GM21381 (cell line): ENCODE data around the gene OVOL2.
"Not testable (repeated sequence)": the region's sequence is repeated elsewhere in the genome, so short reads cannot be mapped to it uniquely, and the experiment has no call there.

Source experiments
- ATAC-seq: cut with Tn5 transposase; IDR thresholded peaks from one replicate; pipeline ENCODE4 v1.9.1; 2021; ENCODE audit warnings: mild to moderate bottlenecking, moderate library complexity; ENCODE audit not compliant: unreplicated experiment

The OVOL2 gene

DNA sequence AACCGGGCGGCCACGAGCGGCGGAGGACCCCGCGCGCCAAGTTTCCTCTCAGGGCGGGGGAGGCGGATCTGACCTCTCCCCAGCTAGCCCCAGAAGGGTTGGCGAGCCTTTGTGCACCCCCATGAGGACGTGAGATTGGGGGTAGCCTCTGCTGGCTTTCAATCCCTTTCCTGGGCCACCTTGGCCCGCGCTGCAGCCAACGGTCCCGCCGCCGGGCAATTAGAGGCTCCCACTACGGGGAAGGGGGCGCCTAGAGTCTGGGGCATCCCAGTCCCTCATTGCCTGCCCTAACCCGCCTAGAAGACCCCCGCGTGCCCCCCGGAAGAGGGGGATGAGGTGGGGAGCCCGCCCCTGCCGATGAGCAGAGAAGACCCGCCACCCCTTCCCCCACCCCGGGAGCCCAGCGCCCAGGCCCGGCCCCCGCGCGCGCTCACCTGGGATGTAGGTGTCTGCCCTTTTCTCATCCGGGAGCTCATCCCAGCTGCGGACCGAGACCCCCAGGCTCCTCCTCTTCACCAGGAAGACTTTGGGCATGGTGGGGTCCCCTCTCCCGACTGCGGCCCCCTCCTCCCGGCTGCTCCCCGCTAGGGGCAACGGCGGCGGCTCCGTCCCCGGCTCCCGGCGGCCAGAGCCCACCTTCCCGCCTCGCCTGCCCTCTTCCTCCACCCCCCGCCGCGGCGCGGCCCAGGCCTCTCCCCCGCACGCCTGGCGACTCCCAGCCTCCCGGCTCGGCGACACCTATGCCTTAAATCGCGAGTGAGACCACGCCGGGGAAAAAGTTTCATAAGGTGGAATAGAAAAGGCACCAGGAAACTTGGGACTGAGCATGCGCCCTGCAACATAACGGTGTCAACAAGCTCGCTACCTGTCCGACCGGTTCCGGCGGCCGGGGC, at the start of gene OVOL2:
Gene OVOL2, minus strand, starts transcription at position 816 of the 893 bp plus-strand sequence. Its CDS starts 282 bp downstream, at position 534.
- no peak for ATAC-seq

DNA sequence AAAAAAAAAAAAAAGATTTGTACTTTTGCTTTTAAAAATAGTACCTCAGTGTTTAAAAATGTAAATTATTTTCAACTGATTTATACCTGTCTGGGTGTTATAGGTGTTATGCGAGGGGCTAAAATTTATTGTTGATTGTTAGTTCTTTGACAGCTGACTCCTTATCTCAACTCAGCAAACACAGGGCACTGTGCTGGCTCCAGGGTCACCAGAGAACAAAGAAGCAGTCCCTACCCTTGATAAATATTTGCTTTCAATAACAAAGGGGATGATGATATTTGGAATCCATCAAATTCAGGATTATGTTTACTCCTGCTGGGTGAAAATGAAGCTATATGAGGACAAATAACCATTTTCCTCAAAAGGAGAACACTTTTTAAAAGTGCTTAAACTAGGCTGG, 45.8 kb upstream of the OVOL2 start:
- ATAC-seq = no peak

- no peak for ATAC-seq
Observed at GRCh38 chr20:18101125-18101810, 43.6 kb upstream of the OVOL2 start.

DNA sequence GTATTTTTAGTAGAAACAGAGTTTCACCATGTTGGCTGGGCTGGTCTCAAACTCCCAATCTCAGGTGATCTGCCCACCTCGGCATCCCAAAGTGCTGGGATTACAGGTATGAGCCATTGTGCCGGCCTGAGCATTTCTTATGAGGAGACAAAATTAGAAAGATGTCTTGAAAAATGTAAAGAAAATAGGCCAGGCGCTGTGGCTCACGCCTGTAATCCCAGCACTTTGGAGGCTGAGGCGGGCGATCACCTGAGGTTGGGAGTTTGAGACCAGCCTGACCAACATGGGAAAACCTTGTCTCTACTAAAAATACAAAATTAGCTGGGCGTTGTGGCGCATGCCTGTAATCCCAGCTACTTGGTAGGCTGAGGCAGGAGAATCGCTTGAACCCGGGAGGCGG, 42.9 kb upstream of the OVOL2 start:
- ATAC-seq = not testable (repeated sequence)

DNA sequence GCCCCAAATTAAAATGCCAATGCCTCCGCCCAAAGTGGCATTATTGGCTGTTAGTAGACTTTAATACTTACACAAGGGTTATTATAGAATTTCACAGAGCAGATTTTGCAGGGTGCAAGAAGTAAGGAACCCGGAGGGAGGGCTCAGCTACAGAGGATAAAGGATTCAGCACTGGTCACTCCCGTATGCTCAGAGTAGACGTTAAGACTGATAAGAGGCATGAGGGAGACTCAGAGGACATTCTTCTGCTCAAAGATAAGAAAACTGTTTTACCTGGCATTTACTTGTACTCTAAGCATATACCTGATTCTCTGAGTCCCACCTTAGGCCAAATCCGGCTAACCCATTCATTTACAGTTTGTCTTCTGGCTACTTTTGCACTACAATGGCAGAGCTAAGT, 36.5 kb upstream of the OVOL2 start:
- ATAC-seq = no peak

DNA sequence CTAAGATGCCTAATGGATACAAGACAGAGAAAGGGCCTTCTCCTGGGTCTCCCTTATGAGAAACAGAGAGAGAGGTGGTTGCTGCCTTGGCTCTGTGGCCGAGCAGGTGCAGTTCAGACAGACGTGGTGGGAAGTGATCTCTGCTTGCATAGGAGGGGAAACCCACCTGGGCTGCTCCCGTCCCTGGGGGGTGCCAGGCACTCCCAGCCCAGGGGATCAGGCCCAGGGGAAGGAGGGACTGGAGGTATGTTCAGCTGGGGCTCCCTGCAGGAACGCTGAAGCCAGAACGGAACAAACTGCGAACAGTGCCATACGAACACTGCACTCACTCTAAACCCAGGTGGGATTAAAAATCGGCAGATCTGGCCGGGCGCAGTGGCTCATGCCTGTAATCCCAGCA, 35.7 kb upstream of the OVOL2 start:
- ATAC-seq = no peak

DNA sequence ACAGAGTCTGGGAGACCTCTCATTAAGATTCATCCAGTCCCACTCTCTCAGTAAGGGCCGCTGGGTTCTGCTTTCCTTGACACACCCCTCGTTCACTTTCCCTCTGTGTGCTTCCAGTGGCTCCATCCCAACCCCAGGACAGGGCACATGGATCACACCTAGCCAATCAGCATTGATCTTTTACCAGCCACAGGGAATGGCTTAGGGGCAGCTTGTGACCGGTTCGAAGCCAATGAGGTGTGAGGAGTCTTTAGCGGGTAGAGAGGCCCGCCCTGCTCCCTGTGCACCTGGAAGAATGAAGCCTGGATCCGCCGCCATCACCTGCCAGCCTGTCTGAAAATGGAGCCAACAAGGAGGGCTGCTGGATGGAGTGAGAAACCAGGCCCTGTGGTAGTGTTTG, 35.2 kb upstream of the OVOL2 start:
- no peak for ATAC-seq

DNA sequence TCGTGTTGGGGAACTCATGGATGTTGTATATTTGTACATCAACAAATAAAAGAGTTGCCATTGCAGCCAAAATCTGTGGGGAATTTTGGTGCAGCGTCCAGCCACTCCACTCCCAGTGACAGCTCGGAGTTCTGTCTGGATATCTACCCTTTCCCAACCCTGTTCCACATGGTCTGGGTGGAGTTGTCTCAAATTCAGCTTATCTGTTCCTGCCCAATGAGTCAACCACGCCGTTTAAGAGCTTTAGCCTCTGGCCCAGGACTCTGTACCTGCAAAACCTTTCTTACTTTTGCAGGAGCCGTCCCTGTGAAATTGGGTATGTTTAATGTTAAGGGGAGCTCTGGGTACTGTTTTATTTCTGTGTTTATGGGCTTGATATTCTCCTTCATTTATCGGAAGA, 33.9 kb upstream of the OVOL2 start:
- no peak for ATAC-seq

DNA sequence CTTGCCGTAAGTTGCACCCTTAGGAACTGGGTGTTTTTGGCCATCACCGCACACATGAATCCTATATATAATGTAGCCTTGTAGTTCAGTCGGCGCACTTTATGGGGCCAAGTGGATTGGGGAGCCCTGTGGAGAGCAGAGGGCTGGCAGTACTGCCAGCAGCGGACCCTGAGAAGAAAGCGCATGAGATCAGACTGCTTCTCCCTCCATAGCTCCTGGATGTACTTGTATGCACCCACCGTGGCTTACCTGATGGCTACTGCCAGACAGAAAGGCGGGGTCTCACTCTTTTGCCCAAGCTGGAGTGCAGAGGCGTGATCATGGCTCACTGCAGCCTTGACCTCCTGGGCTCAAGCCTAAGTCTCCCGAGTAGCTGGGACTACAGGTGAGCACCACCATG, 32.8 kb upstream of the OVOL2 start:
- ATAC-seq = no peak

DNA sequence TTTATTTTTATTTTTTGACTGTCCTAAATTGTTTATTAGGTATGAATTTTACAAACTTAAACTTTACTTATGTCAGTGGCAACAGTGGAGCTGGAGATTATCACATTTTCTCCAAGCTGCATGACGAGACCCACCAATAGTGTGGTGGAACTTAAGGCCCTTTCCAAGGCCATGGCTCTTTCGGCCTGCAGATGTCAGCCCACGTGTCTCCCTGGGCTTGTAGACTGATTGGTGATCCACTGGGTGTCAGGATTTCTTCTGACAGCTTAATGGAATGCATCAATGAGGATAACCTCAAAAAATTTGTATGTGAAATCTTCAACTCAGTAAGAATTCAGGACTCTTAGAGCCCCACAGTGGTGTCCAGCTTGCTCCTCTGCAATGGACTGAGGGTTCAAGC, 32.3 kb upstream of the OVOL2 start:
- ATAC-seq = no peak

DNA sequence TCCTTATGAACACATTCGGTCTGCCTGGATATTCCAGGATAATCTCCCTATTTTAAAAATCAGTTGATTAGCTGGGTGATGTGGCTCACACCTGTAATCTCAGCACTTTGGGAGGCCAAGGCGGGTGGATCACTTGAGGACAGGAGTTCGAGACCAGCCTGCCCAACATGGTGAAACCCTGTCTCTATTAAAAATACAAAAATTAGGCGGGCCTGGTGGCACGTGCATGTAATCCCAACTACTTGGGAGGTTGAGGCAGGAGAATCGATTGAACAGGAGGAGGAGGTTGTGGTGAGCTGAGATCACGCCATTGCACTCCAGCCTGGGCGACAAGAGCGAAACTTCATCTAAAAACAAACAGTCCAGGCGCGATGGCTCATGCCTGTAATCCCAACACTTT, 31.1 kb upstream of the OVOL2 start:
- ATAC-seq = not testable (repeated sequence)

DNA sequence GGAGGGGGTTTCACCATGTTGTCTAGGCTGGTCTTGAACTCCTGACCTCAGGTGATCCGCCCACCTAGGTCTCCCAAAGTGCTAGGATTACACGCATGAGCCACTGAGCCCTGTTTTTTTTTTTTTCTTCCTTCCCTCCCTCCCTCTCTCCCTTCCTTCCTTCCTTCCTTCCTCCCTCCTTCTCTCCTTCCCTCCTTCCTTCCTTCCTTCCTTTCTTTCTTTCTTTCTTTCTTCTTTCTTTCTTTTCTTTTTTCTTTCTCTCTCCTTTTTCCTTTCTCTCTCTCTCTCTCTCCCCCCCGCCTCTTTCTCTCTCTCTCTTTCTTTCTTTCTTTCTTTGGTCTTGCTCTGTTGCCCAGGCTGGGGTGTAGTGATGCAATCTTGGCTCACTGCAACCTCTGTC, 30.6 kb upstream of the OVOL2 start:
- ATAC-seq = not testable (repeated sequence)

DNA sequence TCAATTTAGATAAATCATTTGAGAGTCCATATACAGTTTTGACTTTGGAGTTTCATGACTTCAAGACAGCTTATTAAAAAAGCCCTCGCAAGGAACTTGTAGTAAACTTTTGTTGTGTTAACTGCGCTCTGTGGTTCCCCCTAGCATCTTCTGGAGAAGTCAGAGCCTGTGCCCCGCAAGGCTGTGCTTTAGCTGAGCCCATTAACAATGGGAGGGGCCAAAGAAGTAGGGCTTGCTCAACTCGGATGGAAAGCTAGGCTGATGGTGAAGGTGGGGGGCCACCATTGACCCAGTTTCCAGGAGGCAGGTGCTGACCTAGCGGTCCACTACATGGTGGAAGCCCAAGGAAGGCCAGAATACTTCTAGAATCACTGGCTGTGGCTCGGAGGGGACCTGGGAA, 29.3 kb upstream of the OVOL2 start:
- ATAC-seq = no peak

- ATAC-seq = not testable (repeated sequence)
Observed at GRCh38 chr20:18080836-18081235, 23.1 kb upstream of the OVOL2 start.

DNA sequence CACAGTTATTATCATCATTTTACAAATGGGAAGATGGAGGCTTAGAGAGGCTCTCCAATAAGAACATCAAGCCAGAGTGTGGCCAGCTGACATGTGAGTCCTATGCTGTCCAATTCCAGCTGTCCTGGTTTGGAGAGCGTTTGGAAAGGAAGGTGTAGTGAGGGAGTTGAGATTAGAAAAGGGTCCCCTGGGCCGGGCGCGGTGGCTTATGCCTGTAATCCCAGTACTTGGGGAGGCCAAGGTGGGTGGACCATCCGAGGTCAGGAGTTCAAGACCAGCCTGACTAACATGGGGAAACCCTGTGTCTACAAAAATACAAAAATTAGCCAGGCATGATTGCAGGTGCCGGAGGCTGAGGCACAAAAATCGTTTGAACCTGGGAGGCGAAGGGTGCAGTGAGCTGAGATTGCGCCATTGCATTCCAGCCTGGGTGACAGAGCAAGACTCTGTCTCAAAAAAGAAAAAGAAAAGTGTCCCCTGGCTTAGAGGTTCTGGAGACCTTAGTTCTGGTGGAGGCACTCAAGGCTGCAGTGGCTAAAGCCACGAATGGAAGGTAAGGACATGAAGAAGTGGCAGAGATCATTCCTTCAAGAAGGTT, 22.1 kb upstream of the OVOL2 start:
- no peak for ATAC-seq

- ATAC-seq = no peak
Observed at GRCh38 chr20:18077157-18077556, 19.4 kb upstream of the OVOL2 start.

DNA sequence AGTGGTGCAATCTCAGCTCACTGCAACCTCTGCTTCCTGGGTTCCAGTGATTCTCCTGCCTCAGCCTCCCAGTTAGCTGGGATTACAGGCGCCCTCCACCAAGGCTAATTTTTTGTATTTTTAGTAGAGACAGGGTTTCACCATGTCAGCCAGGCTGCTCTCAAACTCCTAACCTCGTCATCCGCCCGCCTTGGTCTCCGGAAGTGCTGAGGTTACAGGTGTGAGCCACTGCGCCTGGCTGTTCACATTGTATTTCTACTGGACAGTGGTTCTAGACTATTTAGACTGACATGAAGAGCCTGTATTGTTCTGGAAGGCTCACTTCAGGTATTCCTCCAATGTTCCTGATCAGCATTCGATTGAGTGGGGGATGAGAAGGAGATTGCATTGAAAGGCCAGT, 14.8 kb upstream of the OVOL2 start:
- no peak for ATAC-seq

DNA sequence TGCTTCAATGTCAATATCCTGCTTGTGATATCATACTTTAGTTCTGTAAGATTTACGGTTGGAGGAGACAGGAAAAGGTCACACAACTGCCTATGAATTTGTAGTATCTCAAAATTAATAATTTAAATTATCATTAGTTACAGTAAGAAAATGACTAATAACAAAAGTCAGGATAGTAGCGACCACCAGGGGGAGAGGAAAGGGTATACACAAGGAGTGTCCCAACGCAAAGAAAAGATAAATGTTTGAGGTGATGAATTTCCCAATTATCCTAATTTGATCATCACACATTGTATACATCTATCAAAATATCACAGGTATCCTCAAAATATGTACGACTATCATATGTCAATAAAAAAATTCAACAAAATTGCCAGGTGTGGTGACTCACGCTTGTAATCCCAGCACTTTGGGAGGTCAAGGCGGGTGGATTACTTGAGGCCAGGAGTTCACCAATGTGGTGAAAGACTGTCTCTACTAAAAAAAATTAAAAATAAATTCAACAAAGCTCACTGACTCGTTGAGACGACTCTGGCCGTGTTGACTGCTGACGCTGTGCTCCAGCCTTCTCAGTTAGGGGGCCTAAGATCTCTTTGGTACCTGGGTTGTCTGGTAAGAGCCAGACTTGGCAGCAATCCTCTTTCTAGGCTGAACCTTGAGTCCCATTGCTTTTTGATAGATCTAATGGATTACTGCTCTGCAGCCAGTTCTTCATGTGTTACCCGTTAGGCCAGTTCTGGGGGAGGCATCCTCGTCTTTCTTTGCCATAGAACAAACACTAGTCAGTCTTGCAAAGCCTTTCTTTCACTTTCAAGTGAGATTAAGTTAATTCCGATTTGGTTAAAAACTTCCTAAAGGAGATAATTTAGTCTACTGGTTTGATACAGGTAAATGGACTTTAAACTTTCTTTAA, 9.0 kb upstream of the OVOL2 start:
- no peak for ATAC-seq

GRCh38 chr20:18063676-18064075, 6.0 kb upstream of the OVOL2 start:
- no peak for ATAC-seq

DNA sequence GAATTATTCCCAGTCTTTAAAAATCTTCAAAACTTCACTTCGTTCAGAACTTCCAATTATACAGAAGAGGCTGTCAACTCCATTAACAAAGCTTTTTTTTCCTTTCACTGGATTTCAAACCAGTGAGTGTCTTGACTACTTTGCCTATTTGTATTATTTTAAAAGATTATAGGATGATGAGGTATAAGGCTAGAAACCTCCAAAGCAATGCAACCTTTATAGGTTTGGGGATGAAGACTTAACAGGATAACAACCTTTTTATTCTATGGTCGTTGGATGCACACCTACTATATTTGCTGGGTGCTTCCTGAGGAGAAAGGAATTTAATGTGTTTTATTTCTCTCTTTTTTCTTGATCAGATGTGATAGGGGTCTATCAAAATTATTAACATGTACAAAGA, 1.9 kb upstream of the OVOL2 start:
- no peak for ATAC-seq
